IMR-90 (cell line): ENCODE results near the gene LUC7L3. TPM values are rescaled to one million over a fixed set of nuclear protein-coding genes. Genes with fewer than 3 reads are reported as not detected.

ENCODE experiments used
- MAFK ChIP-seq: IDR thresholded peaks from 2 replicates; pipeline ENCODE4 v1.6.1; 2012; ENCODE audit warnings: low read depth, low read length, improper control_type of control experiment
- MAZ ChIP-seq: IDR thresholded peaks from 2 replicates; pipeline ENCODE4 v1.6.1; 2012; ENCODE audit warnings: low read depth, mild to moderate bottlenecking, low read length, improper control_type of control experiment, moderate library complexity, borderline replicate concordance
- RFX5 ChIP-seq: IDR thresholded peaks from 2 replicates; pipeline ENCODE4 v1.8.0; 2012; ENCODE audit warnings: low read depth, mild to moderate bottlenecking, low read length, moderate library complexity
- polyA plus RNA-seq, 3 experiments: library from polyadenylated mRNA; depleted of rRNA; stranded (reverse); fragments of >200 nt; gene quantifications; 2 replicates each; pipeline ENCODE4 v1.2.3, GENCODE V29; 2012; ENCODE audit warnings: low replicate concordance in 1 of 3
- total RNA-seq: library from RNA; depleted of rRNA; stranded (reverse); fragments of >200 nt; gene quantifications from 2 replicates; pipeline ENCODE4 v1.2.3, GENCODE V29; 2012

LUC7L3 gene
- total and polyA plus RNA-seq, 2 of the 4 experiments (the other 2 are of a cell fraction), result 17.7 to 44.7 TPM

- TF ChIP-seq MAZ (no peak), MAFK (no peak), RFX5 (no peak)
These were observed 756 bp downstream of the LUC7L3 start (continued) for GRCh38 chr17:50719924-50720794.
